ENCODE results near the gene SLC16A4. TPM values are rescaled to one million over a fixed set of nuclear protein-coding genes. Genes with fewer than 3 reads are reported as not detected.

SLC16A4 gene
- total RNA-seq, 1 experiment from 2014 or later, result 0.83 TPM

GRCh38 chr1:110338886-110339406 lies 51.9 kb downstream of the SLC16A4 start, which contains the start of gene RBM15:
Gene RBM15 (plus strand): TSS chr1:110339377. CDS start chr1:110339406, 29 bp downstream.
- peak; percentile 93 for DNase-seq
- BruUV-seq (replicated peaks), result no TSS peak
- no peak within 1 kb of the TSS for H3K4me3 Mint-ChIP-seq (ENCODE audit: low read depth, unreplicated experiment)
- intact Hi-C loops (cut with micrococcal nuclease; ENCODE audit: unreplicated experiment), result loop anchor here (5.0 kb wide), 1 partner anchor 53 kb away; the partner anchor contains the start of gene SLC16A4
- TF ChIP-seq CTCF (IDR thresholded peaks at IDR 0.05; ENCODE audit: unreplicated experiment), result no peak
- H3K9me3 Mint-ChIP-seq (ENCODE audit: low read depth, unreplicated experiment), result no peaks in the 10 kb centered on the region
- H3K36me3 Mint-ChIP-seq (ENCODE audit: insufficient read depth, unreplicated experiment), result peaks cover 25% of the 10 kb centered on the region
- H3K4me1 Mint-ChIP-seq (ENCODE audit: low read depth, unreplicated experiment), result peaks cover 33% of the 10 kb centered on the region
- CTCF ChIA-PET, result interaction anchor here (0.6 to 1.9 kb wide), 11 partner anchors 19 to 222 kb away, joined by 3 to 9 read pairs (median 6); no protein-coding TSS in a partner anchor
- H3K27me3 Mint-ChIP-seq (ENCODE audit: unreplicated experiment), result no peaks in the 10 kb centered on the region
- H3K27ac Mint-ChIP-seq (ENCODE audit: unreplicated experiment), result no peak within 1 kb of the TSS

- peaks cover 28% of the 10 kb centered on the region for H3K4me1 Mint-ChIP-seq (ENCODE audit: low read depth, unreplicated experiment)
These were observed 52.4 kb downstream of the SLC16A4 start for GRCh38 chr1:110338309-110338885.

GRCh38 chr1:110337704-110338308 lies 53.0 kb downstream of the SLC16A4 start:
- TSS peak; percentile 82 for BruUV-seq (replicated peaks)
- Mint-ChIP-seq H3K27ac (ENCODE audit: unreplicated experiment) (no peak overlapping the region), H3K9me3 (ENCODE audit: low read depth, unreplicated experiment) (no peaks in the 10 kb centered on the region), H3K36me3 (ENCODE audit: insufficient read depth, unreplicated experiment) (peaks cover 14% of the 10 kb centered on the region), H3K4me1 (ENCODE audit: low read depth, unreplicated experiment) (peaks cover 24% of the 10 kb centered on the region), H3K27me3 (ENCODE audit: unreplicated experiment) (no peaks in the 10 kb centered on the region), H3K4me3 (ENCODE audit: low read depth, unreplicated experiment) (no peak overlapping the region)
- CTCF ChIA-PET, result interaction anchor here (1.2 to 1.9 kb wide), 5 partner anchors 25 to 139 kb away, joined by 3 to 7 read pairs (median 6); no protein-coding TSS in a partner anchor
- TF ChIP-seq CTCF (IDR thresholded peaks at IDR 0.05; ENCODE audit: unreplicated experiment), result no peak
- intact Hi-C loops (cut with micrococcal nuclease; ENCODE audit: unreplicated experiment), result loop anchor here (5.0 kb wide), 1 partner anchor 54 kb away; the partner anchor contains the start of gene SLC16A4
- DNase-seq, result peak; percentile 43

More at GRCh38 chr1:110338309-110338885, 52.4 kb downstream of the SLC16A4 start:
- CTCF ChIA-PET, result interaction anchor here (0.6 to 1.9 kb wide), 11 partner anchors 19 to 222 kb away, joined by 3 to 9 read pairs (median 6); no protein-coding TSS in a partner anchor
- DNase-seq, result peak; percentile 91
- Mint-ChIP-seq H3K9me3 (ENCODE audit: low read depth, unreplicated experiment) (no peaks in the 10 kb centered on the region), H3K4me3 (ENCODE audit: low read depth, unreplicated experiment) (no peak overlapping the region), H3K27ac (ENCODE audit: unreplicated experiment) (no peak overlapping the region), H3K27me3 (ENCODE audit: unreplicated experiment) (no peaks in the 10 kb centered on the region), H3K36me3 (ENCODE audit: insufficient read depth, unreplicated experiment) (peaks cover 19% of the 10 kb centered on the region)
- BruUV-seq (replicated peaks), result no TSS peak
- peak; percentile 60 for TF ChIP-seq CTCF (IDR thresholded peaks at IDR 0.05; ENCODE audit: unreplicated experiment)
- intact Hi-C loops (cut with micrococcal nuclease; ENCODE audit: unreplicated experiment), result loop anchor here (5.0 kb wide), 1 partner anchor 54 kb away; the partner anchor contains the start of gene SLC16A4

GRCh38 chr1:110336300-110337039 lies 54.4 kb downstream of the SLC16A4 start:
- no TSS peak for BruUV-seq (replicated peaks)
- intact Hi-C loops (cut with micrococcal nuclease; ENCODE audit: unreplicated experiment), result loop anchor here (5.0 kb wide), 1 partner anchor 56 kb away; the partner anchor contains the start of gene SLC16A4
- CTCF ChIA-PET, result no interaction called here
- peaks cover 24% of the 10 kb centered on the region for H3K4me1 Mint-ChIP-seq (ENCODE audit: low read depth, unreplicated experiment)
- H3K9me3 Mint-ChIP-seq (ENCODE audit: low read depth, unreplicated experiment), result no peaks in the 10 kb centered on the region
- H3K4me3 Mint-ChIP-seq (ENCODE audit: low read depth, unreplicated experiment), result no peak overlapping the region
- no peaks in the 10 kb centered on the region for H3K27me3 Mint-ChIP-seq (ENCODE audit: unreplicated experiment)
- no peak for TF ChIP-seq CTCF (IDR thresholded peaks at IDR 0.05; ENCODE audit: unreplicated experiment)
- H3K36me3 Mint-ChIP-seq (ENCODE audit: insufficient read depth, unreplicated experiment), result peaks cover under 1% of the 10 kb centered on the region
- peak overlapping the region; percentile 96 for H3K27ac Mint-ChIP-seq (ENCODE audit: unreplicated experiment)
- DNase-seq, result peak; percentile 7
